HG02610 (cell line): Measurements from ENCODE around the gene CLCC1.

Experiments used
- ATAC-seq: cut with Tn5 transposase; IDR thresholded peaks from one replicate; pipeline ENCODE4 v1.9.1; 2021; ENCODE audit warnings: mild to moderate bottlenecking, moderate library complexity; ENCODE audit not compliant: unreplicated experiment

CLCC1 gene

GRCh38 chr1:108916788-108917187 is 46.5 kb downstream of the CLCC1 start:
- ATAC-seq, result no peak
